Measurements from ENCODE around the gene ZSCAN9.
A peak's percentile ranks its signal among the peaks of the same experiment; 100 is the strongest.

ZSCAN9 gene

DNA sequence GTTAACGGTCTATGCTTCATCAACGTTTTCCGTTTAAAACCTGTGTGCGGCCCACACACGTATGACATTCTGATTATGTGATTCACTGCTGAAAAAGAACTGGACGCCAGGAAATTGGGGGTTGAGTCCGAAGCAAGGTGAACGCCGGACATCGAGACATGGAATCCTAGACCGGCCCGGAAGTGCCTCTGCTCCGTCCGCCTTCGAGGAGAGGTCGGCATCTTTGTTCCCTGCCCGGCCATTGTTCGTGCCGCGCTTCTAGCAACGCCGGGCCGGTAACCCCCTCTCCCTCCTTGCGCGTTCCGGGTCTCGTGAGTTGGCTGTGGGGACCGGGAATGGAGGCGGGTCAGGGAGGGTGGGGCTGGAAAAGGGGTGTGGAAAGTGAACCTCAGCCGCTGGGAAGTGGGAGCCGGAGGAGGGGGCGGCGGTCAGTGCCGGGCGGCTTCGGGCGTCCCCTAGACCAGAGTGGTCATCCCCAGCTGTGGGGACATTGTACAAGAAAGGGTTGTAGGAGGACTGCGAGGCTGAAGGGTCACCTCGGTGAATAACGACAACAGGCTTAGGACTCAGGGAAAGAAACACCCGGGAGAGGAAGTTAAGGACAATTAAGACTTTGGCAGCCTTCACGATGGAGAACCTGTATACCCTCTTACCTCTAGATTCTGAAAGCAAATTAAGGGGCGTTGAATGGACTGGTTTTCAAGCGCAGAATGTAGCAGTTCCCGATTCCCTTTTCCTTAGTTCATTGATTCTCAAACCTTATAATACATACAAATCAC, at the start of gene ZSCAN9:
Gene ZSCAN9, plus strand, starts transcription at position 220 of the 779 bp plus-strand sequence. CDS start 1,810 bp downstream, outside the sequence.
- DNase-seq (ENCODE audit: low read depth) = peak; percentile 71

DNA sequence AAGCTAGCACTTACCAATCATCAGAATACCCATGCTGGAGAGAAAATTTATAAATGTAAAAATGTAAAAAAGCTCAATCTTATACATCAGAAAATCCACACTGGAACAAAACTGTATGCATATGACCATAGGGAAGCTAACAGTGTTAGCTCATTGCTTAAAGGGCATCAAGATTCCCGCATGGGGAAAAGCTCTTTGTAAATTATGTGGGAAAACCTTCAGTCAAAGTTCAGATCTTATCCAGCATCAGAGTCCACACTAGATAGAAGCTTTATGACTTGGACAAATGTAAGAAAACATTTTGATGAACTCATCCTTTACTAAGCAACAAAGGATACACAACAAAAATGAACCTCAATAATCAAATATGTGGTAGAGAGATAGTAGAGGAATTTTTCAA, 48.7 kb upstream of the ZSCAN9 start:
- no peak for DNase-seq (ENCODE audit: low read depth)

DNA sequence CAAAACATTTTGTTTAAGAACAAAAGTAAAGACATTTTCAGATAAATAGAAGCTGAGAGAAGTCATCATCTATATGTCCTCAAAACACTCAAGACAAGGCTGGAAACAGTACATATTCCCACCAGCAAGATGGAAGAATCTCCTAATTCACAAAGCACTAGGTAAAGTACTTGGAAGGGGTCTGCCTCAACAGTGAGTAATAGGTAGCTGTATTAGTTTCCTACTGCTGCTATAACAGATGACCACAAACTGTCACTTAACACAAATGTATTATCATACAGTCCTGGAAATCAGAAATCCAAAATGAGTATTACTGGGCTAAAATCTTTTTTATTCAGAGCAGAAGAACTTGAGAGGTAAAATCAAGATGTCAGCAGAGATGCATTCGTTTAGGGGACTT, 42.8 kb upstream of the ZSCAN9 start:
- no peak for DNase-seq (ENCODE audit: low read depth)

DNA sequence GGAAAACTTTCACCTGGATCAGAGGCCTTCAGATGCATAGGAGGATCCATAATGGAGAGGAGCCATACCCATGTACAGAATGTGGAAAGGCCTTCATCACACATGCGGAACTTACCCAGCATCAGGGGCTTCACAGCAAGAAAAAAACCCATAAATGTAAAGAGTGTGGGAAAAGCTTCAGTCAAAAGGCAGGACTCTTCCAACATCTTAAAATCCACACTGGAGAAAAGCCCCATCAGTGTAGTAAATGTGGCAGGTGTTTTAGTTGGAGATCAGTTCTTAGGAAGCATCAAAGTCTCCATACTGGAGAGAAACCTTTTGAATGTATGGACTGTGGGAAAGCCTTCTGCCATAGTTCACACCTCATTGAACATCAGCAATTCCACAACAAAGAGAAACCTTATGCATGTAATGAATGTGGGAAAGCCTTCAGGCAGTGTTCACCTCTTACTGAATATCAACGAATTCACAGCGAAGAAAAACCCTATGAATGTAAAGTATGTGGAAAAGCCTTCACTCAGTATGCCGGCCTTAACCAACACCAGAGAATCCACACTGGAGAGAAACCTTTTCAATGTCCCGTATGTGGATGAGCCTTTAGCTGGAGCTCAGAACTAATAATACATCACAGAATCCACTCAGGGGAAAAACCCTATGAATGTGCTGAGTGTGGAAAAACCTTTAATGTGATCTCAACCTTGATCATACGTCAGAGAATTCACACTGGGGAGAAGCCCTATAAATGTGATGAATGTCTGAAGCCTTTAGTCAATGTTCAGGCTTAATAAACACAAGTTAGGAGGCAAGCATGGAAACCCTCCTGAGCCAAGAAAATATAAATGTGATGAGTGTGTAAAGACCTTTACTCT, 36.7 kb upstream of the ZSCAN9 start:
- no peak for DNase-seq (ENCODE audit: low read depth)

DNA sequence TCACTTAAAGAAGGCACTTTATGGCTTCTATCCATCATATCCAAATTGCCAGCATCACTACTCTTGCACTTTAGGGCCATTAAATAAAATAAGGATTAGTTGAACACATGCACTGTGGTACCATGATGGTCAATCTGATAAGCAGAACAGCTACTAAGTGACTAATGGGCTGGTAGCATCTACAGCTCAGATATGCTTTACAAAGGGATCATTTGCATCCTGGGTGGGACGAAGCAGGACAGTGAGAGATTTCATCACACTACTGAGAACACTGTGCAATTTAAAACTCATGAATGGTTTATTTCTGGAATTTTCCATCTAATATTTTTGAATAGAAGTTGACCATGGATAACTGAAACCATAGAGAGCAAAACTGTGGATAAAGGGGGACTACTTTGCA, 25.1 kb upstream of the ZSCAN9 start:
- no peak for DNase-seq (ENCODE audit: low read depth)

DNA sequence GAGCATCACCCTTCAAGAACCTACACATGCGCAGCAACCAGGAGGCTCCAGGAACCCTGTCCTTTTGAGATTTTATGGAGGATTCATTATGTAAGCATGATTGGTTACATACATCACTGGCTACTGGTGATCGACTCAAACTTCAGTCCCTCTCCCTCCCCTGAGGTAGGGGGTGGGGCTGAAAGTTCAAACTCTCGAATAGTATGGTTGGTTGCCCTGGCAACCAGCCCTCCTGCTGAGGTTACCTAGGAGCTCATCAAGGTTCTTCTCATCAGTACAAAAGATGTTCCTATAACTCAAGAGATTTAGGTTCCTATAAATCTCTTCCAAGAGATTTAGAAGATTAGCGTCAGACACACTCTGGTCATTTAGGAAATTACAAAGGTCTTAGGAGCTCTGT, 21.9 kb upstream of the ZSCAN9 start:
- no peak for DNase-seq (ENCODE audit: low read depth)

DNA sequence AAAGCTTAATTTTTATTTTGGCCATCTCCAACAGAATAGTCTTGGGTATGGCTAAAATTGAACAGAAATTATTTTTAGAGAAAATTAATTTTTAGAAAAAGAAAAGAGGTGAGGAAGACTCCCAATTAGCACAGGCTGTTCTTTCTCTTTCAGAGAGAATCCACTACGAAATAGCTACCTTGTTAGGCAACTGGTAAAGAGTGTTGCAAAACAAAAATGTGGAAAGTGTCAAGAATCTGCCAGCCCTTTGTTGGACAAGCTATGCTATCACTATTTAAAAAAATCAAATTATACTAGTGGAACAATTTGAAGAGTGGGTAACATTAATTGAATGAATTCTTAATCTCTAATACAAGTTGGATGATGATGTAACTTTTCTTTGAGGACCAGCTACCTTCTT, 19.2 kb upstream of the ZSCAN9 start:
- no peak for DNase-seq (ENCODE audit: low read depth)

DNA sequence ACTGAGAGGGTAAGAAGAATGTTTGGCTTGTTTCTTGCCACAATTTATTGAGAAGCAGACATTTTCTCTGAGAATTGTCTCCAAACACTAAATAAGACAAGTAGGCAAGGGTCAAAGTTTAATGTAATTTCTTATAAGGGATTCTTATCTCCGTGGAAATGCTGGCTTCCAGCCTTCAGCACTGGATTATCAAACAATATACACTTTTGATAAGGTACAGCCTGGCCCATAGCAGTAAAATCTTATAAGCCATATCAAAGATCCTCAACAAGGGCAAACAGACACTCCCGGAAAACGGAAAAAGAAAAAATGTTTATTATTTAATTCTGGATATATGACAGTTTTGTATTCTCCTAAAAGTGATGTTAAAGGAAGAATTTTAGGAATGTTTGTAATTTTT, 18.5 kb upstream of the ZSCAN9 start:
- no peak for DNase-seq (ENCODE audit: low read depth)

DNA sequence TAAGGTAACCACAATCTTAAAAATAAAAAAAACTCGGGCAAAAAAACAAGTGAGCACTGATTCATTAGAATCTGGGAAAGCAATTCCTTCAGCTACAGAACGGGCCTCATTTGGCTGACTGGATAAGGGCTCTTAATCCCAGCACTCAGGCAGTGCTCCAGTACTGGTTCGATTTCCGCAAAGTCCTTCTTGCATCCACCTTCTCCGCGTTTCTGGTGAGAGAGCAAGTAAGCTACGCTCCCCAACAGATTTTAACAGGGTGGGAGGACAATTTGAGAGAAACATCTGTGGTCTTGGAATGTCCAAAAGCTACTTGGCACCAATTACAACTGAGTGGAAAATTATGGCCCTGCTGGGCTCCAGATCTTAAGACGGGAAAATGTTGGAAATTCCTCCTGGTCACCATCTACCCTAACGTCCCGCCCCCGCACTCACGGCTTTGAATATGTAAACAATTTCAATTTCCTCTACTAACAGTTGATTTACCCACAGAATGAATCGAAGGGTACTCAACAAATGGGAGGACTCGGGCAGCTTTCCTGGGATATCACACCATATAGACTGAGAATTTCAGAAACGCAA, 18.1 kb upstream of the ZSCAN9 start:
- no peak for DNase-seq (ENCODE audit: low read depth)

DNA sequence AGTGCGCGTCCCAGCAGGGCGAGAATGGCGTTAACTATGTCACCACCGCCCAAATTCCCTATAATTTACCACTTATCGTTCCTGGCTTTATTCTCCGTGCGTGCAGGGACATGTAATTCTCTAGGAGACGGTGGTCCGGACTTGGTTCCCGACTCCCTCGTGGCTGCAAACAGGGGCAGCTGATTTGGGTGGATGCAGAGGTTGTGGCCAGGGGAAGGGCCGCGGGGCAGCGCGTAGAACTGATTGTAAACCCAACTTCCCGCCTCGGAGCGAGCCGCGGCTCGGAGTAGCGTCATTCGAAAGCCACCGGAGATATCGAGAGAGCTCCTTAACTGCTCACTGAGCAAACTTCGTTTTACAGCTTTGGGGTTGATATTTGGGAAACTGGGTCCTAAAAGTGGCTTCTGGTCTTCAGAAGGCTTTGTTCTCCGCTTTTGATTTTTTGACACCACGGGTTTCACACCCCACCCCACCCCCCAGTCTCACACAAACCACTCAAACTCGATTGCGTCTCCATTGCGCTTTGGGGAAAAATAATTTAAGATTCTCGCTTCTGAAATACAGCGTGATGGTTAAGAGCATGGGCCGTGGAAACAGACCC, 17.5 kb upstream of the ZSCAN9 start:
- DNase-seq (ENCODE audit: low read depth) = no peak

DNA sequence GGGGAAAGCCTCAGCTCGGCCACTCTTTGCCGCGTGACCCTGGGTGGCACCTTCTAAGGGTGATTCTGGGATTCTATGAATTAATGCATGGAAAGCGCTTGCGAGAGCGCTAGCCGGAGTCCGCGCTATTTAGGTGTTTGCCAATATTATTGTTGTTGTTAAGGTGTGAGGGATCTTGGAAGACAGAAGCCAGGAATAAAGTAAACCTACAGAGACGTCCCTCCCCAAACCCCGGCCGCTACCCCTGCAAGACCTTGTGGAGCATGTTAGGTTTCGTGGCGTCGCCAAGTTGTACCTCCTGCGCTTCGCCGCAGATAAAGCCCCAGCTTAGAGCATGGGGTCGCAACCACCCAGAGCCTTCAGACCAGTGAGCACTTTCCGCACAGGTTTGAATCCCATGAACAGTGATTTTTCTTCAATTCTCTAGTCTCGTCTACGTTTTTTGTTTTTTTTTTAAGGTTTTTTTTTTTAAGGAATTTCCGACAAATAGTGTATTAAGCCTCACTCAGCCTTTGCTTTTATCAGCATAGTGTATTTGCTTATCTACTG, 16.9 kb upstream of the ZSCAN9 start:
- DNase-seq (ENCODE audit: low read depth) = no peak

DNA sequence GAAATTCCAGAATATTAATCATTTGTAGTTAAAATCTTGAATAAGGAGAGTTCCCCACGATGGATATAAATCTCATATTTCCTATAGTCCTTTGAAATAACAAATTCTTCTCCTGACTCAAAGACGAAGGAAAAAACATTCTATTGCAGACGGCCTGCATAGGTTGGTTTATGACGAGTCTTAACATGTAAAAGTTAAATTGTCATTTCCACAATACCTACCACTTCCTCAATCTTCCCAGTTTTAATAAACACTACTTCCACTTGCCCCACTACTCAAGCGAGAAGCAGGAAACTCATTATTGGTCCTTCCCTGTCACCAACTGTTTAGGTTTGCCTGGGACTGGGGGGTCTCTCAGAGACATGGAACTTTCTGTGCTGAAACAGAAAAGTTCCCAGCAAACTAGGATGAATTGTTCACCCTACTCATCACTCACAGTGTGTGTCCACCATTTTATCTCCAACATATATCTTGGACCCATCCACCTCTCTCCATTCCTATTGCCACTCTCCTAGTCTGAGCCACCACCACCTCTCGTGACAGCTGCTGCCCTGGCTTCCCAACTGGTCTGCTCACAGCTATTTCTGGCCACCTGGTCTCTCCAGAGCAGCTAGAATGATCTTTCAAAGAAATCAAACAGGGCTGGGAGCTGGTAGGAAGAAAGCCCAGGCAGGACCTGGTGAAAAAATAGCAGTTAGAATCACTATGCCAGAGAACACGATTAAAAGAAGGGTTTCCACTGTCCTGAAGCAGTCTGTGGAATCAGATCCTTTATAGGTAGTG, 15.1 kb upstream of the ZSCAN9 start:
- DNase-seq (ENCODE audit: low read depth) = no peak

DNA sequence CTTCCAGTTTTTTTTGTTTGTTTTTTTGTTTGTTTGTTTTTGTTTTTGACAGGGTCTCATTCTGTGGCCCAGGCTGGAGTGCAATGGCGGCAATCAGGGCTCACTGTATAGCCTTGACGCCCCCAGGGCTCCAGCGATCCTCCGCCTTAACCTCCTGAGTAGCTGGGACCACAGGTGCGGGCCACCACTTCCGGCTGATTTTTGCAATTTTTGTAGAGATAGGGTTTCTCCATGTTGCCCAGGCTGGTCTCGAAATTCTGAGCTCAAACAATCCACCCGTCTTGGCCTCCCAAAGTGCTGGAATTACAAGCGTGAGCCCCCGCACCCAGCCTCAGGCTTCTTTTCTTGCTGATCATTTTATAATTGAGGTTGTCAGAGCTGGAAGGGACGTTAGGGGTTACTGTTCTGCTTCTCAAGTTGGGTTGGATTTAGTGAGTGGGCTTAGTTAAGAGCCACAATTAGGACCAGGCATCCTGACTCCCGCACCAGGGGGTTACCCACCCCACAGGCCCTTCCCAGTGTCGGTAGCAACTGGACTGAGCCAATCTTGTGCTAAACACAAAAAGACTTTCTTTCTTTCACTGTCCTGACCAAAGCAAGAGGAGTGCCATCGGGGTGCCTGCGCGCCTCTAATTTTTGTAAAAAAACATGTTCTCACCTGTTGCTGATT, 13.1 kb upstream of the ZSCAN9 start:
- no peak for DNase-seq (ENCODE audit: low read depth)

DNA sequence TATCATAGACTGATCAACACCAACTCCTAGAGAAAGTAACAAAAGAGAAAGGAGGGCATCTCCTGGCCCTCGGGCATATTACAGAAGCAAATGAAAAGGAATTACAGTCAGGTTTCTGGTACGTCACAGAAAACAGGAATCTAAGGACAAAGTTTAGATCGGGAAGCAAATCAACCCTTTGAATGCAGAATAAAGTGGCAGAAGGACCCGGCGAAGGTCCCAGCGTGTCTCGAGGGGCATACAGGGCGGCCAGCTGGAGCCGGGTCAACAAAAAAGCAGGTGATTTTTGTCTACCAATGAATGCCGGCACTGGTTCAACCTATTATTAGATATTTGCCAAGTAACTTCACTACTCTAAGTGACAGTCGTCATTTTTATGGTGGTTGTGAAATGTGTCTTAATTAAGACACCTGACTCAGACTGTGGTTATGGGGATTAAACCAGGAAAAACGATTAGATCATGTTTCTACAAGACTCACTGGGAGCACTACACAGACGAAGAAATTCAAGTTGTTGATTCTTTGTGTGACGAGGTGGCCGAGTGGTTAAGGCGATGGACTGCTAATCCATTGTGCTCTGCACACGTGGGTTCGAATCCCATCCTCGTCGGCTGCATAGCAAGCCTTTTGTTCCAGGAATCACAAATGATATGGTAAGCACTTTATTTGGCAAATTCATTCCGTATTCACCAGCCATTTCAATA, 12.4 kb upstream of the ZSCAN9 start:
- peak; percentile 82 for DNase-seq (ENCODE audit: low read depth)

DNA sequence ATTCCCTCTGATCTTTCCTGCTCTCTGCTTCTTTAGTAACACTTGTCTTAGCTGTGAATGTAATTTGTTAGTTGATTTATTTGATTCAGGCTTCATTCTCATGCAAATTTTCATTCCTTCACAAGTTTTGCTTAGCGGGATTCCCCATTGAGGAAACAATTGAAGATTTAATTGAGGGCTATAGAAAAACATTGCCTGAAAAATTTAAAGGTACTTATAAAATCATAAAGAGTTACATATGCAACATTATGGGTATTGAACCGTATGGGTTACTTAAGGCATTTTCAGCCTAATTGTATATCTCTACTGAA, 11.9 kb upstream of the ZSCAN9 start:
- DNase-seq (ENCODE audit: low read depth) = no peak

DNA sequence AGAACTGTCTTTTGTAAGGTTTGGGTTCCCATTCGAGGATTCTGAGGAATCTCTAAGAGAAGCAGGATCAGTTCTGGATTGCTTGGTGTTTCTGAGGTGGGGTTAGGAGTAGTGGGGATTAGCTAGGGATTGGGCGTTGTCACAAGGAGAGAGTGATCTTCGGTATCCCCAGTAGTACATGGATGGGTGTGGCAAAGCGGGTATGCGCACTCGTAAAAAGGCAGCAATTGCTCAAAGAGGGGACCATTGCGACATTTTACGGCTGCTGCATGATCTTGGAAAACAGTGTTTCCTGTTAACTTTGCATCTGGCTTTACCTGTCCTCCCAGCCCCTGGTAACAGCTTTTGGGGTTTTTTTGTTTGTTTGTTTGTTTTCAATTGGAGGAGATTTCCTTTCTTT, 9.7 kb upstream of the ZSCAN9 start:
- DNase-seq (ENCODE audit: low read depth) = no peak

DNA sequence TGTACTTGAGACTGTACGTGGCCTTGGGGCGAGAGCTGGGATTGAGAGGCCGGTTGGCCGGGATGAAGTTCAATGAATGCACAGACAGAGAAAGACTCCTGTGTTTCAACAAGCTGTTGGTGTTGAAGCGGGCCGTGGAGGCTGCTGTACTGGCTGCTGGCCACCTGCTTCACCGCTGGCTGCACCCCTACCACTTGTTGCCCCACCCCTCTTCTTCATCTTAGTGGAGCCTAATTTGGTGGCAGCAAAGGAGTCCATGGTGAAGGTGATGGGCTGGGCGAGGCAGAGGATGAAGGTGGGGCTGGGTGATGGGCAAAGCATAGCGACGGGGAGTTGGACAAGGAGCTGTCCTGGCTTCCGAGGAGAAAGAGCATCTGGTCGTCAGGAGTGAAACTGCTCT, 7.2 kb upstream of the ZSCAN9 start:
- DNase-seq (ENCODE audit: low read depth) = no peak

DNA sequence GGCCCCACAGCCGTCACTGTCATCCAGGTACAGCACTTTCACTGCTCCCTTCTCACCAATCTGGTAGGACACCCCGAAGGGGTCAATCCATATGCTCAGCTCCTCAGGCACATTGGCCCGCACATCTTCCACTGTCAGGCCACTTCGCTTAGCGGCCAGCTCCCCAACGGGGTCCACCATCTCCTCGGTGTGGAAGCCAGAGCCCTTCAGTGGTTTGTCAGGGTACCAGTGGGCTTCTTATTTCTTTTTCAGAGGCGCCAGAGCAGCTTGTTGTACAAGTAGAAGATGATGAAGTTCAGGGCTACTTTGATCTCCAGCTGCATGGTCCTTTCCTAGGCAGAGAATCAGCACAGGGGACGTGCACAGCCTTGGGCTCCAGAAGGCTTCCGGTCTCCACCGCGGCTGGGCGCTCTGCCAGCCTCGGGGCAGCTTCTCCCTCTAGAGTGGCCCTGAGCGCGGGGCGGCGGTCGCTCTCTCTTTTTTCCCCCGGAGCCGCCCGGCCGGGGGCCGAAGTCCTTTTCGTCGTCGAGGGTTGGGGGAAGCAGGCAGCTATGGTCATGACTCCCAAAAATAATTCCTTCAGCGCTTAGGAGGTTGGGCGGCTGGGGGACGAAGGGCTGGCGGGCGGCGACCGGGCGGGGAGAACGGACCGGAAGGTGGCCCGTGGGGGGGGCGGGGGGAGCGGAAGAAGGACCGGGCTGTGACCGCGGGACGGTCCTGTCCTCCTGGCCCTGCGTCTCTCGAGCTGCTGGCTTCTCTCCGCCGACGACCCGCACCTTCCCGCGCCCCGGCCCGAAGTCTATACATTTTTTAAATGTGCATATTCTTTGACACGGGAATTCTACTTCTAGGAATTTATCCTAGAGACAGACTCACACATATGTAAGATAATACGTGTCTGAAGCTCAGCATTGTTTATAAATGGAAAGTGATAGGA, 6.5 kb upstream of the ZSCAN9 start:
- peak; percentile 18 for DNase-seq (ENCODE audit: low read depth)

Measured in fibroblast of the conjunctiva (primary cell).